Measurements from ENCODE around the gene TPRN. TPM values are rescaled to one million over a fixed set of nuclear protein-coding genes. Genes with fewer than 3 reads are reported as not detected.

TPRN gene
- total RNA-seq, 1 donor from 2014 or later = 17.6 TPM

- no peak for DNase-seq (ENCODE audit: low spot score)
Measured at GRCh38 chr9:137189297-137190295, 10.9 kb downstream of the TPRN start.

DNA sequence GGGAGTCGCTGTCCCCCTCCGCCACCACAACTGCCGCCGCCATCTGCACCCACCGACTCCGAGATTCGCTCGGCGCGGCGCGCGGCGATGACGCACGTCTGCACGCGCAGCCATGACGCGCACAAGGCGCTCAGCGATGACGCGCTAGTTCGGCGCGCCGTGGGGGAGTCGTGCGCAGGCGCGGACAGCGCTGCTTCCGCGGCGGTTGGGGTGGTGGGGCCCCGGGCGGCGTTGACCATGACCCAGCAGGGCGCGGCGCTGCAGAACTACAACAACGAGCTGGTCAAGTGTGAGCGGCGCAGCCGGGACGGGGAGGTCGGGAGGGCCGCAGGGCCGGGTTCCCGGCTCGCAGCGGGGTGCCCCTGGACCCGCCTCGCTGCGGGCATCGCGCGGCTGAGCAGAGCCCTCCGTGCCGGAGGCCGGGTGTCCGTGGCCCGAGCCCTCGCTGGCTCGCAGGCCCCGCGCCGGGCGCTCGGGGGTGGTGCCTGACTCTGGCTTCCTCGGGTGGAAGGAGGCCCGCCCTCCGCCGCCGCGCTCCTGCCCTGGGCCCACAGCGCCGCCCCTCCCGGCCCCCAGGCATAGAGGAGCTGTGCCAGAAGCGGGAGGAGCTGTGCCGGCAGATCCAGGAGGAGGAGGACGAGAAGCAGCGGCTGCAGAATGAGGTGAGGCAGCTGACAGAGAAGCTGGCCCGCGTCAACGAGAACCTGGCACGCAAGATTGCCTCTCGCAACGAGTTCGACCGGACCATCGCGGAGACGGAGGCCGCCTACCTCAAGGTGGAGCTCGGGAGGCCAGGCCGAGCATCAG, 11.8 kb downstream of the TPRN start, which contains the start of the genes ANAPC2 and SSNA1:
Gene ANAPC2, minus strand, starts transcription at position 71 of the 807 bp plus-strand sequence. Its CDS starts 28 bp downstream, at position 43.
Gene SSNA1, plus strand, starts transcription at position 187 of the 807 bp plus-strand sequence. Its CDS starts 51 bp downstream, at position 238.
- DNase-seq (ENCODE audit: low spot score) = peak; percentile 94

- DNase-seq (ENCODE audit: low spot score) = no peak
Measured at GRCh38 chr9:137188086-137188489, 12.5 kb downstream of the TPRN start.

- DNase-seq (ENCODE audit: low spot score) = no peak
Measured at GRCh38 chr9:137187386-137187785, 13.2 kb downstream of the TPRN start.

- no peak for DNase-seq (ENCODE audit: low spot score)
Measured at GRCh38 chr9:137186385-137186784, 14.2 kb downstream of the TPRN start.

DNA sequence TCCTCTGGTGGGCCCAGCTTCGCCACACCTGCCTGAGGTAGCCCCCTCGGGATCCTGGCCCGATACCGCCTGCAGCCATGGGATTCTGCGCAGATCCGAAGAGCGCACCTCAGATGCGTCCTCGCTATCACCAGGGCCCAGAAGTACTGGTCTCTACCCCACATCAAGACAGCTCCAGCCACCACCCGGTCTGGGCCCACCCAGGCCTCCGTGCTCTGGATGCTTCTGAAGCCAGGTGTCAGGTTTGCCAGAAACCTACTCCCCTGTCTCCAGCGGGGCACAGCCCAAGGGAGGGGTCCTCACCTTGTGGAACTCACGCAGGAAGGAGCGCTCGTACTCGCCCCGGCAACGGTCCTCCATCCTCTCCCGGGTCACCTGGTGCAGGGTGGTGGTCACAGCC, 14.6 kb downstream of the TPRN start:
- DNase-seq (ENCODE audit: low spot score) = no peak

GRCh38 chr9:137184881-137185660, 15.5 kb downstream of the TPRN start:
- DNase-seq (ENCODE audit: low spot score) = no peak

- DNase-seq (ENCODE audit: low spot score) = no peak
Measured at GRCh38 chr9:137183980-137184595, 16.5 kb downstream of the TPRN start.

DNA sequence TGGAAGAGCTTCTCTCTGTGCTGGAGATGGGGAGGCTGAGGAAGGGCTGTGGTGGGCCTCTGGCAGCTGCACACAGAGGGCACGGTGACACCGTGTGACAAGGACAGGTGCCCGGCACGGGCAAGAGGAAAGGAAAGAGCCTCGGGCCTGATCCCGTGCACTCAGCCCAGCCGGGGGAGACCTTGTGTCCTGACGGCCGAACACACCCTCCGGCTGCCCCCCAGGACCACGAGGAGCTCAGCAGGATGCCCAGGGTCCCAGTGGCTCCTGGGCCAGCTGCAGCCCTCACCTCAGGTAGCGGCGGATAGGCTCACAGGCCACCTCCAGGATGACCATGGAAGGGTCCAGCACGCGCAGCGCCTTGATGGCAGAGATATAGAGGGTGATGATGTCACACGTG, 17.7 kb downstream of the TPRN start:
- no peak for DNase-seq (ENCODE audit: low spot score)

DNA sequence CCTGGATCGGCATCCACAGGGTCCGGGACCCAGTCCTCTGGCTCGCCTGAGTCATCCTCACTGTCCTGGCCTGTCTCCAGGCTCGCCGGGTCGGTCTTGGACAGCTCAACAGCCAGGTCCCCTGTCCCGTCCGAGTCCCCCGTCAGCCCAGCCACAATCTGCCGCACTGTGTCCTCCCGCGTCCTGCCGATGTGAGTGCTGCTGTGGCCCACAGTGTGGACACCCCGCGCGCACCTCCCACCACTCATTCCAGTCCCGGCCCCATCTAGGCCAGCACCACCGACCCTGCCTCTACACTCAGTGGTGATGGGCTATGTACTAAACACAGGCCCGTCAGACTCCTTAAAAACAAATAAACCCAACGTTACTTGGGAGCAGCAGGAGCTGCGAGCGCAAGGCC, 18.9 kb downstream of the TPRN start:
- DNase-seq (ENCODE audit: low spot score) = no peak

DNA sequence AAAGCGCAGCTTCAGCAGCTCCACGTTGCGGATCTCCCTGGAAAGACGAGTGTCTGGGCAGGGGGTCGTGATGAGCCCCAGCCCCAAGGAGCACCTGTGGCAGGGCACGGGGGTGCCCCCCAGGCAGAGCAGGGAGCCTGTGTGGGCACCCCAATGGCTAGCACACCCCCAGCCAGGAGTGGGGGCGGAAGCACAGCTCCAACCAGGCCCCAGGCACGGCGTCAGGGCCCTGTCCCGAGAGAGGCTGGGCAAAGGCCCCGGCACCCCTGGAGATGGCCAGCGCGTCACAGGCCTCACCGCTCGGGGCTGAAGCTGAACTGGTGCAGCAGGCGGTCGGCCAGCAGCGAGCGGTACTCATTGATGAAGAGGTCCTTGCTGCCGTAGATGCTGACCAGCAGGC, 20.1 kb downstream of the TPRN start:
- no peak for DNase-seq (ENCODE audit: low spot score)

DNA sequence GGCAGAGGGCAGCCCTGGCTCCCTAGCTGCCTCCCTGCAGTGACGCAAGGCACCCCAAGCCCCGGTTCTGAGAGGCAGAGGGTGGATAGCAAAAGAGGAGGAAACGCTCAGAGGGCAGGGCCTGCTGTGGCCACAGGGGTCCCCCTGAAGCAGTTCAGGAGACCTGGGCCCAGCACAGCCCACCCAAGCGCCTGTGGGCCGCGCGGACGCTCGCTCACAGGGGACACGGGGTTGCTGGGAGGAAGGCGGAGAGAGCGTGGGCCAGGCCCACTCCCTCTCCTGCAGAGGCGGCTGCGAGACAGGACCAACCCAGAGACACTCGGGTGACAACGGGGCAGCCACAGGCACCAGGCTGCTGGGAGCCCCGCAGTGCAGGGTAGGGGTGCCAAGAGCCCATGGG, 20.8 kb downstream of the TPRN start:
- no peak for DNase-seq (ENCODE audit: low spot score)

- DNase-seq (ENCODE audit: low spot score) = no peak
Measured at GRCh38 chr9:137178939-137179630, 21.5 kb downstream of the TPRN start.

- DNase-seq (ENCODE audit: low spot score) = no peak
Measured at GRCh38 chr9:137178201-137178938, 22.2 kb downstream of the TPRN start.

DNA sequence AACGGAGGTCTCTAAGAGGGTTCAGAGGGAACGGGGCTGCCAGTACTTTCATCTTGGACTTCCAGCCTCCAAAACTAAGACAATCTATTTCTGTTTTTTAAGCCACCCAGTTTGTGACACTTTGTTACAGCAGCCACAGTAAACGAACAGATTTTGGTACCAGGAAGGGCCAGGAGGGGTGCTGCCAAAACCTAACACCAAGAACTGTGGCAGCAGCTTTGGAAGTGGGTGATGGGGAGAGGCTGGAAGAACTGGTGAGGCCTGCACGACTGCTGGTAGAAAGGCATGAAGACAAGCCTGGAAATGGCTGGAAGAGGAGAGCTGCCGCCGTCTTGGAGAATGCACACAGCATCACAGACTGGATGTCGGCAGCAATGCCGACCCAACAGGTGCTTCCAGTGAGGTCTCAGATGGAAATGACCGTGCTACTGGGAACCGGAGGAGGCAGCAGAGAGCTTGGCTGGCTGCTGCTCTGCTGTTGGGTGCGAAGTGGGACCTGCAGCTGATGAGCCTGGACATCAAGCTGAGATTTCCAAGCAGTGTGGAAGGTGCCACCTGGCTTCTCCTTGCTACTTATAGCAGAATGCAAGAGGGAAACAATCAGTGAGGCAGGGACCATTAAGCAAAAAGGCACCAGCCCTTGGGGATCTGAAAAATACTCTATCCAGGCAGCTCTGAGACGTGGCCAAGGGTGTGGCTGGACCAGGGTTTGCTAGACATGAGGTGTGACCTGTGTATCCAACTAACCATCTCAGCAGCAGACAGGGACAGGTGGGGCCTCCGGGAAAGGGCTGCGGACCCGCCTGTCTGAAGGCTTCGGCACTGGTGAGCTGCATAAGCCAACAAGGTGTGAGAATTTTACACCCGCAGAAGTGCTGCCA, 24.0 kb downstream of the TPRN start:
- no peak for DNase-seq (ENCODE audit: low spot score)

GRCh38 chr9:137175345-137175961, 25.1 kb downstream of the TPRN start:
- no peak for DNase-seq (ENCODE audit: low spot score)

- no peak for DNase-seq (ENCODE audit: low spot score)
Measured at GRCh38 chr9:137174722-137175293, 25.7 kb downstream of the TPRN start.

Measured in ureter (tissue), 1 donor.